ENCODE data around the gene OR6K3. TPM values are rescaled to one million over a fixed set of nuclear protein-coding genes. Genes with fewer than 3 reads are reported as not detected.
A peak's percentile ranks its signal among the peaks of the same experiment; 100 is the strongest.

The OR6K3 gene, protein sequence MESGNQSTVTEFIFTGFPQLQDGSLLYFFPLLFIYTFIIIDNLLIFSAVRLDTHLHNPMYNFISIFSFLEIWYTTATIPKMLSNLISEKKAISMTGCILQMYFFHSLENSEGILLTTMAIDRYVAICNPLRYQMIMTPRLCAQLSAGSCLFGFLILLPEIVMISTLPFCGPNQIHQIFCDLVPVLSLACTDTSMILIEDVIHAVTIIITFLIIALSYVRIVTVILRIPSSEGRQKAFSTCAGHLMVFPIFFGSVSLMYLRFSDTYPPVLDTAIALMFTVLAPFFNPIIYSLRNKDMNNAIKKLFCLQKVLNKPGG
- total RNA-seq (not detected), total RNA-seq (0 reads per million in 2 donors)

DNA sequence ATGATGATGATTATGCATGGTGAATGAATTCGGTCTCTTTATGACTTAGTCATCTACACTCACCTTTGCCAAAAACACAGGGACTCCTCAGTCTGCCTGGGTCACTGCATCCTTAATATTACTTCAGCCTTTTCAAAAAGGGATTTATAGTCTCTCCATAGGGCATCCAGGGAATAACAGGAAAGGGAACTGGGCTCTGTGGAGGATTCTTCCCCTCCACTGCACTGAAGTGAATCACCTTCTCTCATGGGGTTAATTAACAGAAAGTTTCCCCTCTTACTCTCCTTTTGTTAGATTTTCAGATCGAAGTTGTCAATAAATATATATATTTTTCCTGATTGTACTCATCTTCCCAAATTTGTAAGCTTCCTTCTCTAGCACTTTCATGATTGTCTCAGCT, at the start of gene OR6K3:
OR6K3 (minus strand) TSS at position 101 of the 400 bp plus-strand sequence. CDS start 2,605 bp downstream, outside the sequence.
- Mint-ChIP-seq H3K4me3 (no peak within 1 kb of the TSS), H3K36me3 (ENCODE audit: low read depth) (peaks cover 6% of the 10 kb centered on the region), H3K4me1 (no peaks in the 10 kb centered on the region), H3K27ac (no peak within 1 kb of the TSS), H3K27me3 (peaks cover 57% of the 10 kb centered on the region)
- no peak for ATAC-seq
- no peak for DNase-seq
- H3K9me3 ChIP-seq (ENCODE audit: control insufficient read depth, low read length, poor library complexity, severe bottlenecking), result no peaks in the 10 kb centered on the region

DNA sequence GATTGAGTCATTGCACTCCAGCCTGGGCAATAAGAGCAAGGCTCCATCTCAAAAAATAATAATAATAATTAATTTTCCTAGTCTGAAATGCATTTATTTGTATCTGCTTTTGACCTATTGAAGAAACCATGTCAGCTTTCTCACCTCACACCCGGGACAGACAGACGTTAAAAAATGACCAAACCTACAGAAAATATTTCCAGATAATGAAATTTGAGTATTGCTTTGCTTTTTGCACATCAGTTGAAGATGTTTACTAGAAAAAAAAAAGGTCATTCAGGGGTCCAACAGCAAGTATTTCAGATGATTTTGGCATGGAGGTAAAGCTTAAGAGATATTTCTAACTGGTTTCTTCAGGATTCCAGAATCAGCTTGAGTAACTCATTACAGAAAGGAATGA, 33.9 kb upstream of the OR6K3 start, which contains the start of gene OR6K6:
OR6K6 (plus strand) TSS at position 301 of the 400 bp plus-strand sequence. CDS start 168 bp downstream, outside the sequence.
- no peaks in the 10 kb centered on the region for H3K4me1 Mint-ChIP-seq
- no peak within 1 kb of the TSS for H3K27ac Mint-ChIP-seq
- H3K36me3 Mint-ChIP-seq (ENCODE audit: low read depth), result peaks cover 2% of the 10 kb centered on the region
- H3K9me3 ChIP-seq (ENCODE audit: control insufficient read depth, low read length, poor library complexity, severe bottlenecking), result no peaks in the 10 kb centered on the region
- ATAC-seq (no peak), DNase-seq (no peak)
- H3K27me3 Mint-ChIP-seq, result peaks cover 37% of the 10 kb centered on the region
- no peak within 1 kb of the TSS for H3K4me3 Mint-ChIP-seq

DNA sequence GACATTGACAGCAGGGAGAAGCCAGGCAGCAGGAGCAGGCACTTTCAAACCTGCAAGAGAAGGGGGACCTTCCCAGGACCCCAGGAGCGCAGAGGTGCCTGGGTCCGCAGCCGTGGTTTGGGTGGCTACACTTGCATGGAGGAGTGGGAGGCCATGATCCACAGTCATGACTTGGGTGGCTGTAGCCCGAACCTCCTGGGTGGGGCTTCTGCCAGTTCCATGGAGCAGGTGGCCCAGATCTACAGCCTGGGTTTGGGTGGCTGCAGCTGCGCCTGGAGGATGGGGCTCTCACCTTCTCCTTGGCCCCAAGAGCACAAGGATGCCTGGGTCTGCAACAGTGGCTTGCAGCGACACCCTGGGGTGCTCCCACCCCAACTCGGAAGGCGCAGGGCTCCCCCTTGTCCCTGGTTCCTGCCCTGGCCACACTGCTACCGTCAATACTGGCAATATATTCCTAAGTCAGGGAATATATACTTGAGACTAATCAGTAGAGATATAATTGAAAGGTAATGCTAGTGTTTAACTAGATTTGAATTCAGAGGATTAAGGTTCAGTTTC, 31.7 kb upstream of the OR6K3 start:
- ATAC-seq (no peak), DNase-seq (no peak)
- H3K9me3 ChIP-seq (ENCODE audit: control insufficient read depth, low read length, poor library complexity, severe bottlenecking), result no peaks in the 10 kb centered on the region
- peaks cover 26% of the 10 kb centered on the region for H3K27me3 Mint-ChIP-seq
- no peaks in the 10 kb centered on the region for H3K4me1 Mint-ChIP-seq
- H3K36me3 Mint-ChIP-seq (ENCODE audit: low read depth), result peaks cover 2% of the 10 kb centered on the region
- H3K4me3 Mint-ChIP-seq, result no peak overlapping the region
- H3K27ac Mint-ChIP-seq, result no peak overlapping the region

DNA sequence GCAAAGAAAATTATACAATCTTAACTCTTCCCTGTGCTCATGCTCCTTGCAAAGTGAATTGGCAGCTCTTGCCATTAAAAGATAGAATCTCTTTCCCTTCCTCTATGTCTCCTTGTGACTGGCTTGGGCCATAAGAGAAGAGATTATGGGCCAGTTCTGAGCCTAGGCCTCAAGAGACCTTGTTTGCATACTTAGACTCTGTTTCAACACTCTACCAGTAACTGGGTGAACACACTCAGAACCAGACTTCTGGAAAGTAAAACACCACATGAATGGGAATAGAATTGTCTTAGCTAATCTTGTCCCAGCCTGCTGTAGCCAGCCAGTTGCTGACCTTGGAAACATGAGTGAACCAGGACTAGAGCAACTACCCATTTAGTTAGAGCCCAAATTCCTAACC, 15.3 kb upstream of the OR6K3 start:
- Mint-ChIP-seq H3K27ac (no peak overlapping the region), H3K4me3 (no peak overlapping the region), H3K4me1 (peaks cover 2% of the 10 kb centered on the region), H3K27me3 (peaks cover 27% of the 10 kb centered on the region), H3K36me3 (ENCODE audit: low read depth) (peaks cover 6% of the 10 kb centered on the region)
- ATAC-seq (no peak), DNase-seq (no peak)
- H3K9me3 ChIP-seq (ENCODE audit: control insufficient read depth, low read length, poor library complexity, severe bottlenecking), result no peaks in the 10 kb centered on the region

DNA sequence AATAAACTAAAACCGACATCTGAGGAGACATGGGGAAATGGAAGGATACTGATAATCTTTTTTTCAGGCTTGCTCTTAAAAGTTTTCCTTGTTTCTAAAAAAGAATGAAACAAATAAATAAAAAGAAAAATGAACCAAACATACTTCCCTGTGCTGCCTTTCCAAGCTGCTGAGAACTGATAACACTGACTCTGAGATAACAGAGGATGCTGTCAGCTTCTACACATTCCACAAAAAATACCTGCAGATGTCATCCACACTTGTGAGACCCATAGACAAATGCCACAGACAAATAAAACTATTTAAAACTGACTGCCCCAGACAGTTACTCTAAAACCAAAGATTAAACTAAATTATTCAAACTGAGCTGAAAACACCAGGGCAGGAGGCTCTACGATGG, 12.0 kb upstream of the OR6K3 start:
- Mint-ChIP-seq H3K4me3 (no peak overlapping the region), H3K27ac (no peak overlapping the region), H3K36me3 (ENCODE audit: low read depth) (no peaks in the 10 kb centered on the region), H3K27me3 (peaks cover 18% of the 10 kb centered on the region), H3K4me1 (peaks cover 8% of the 10 kb centered on the region)
- ATAC-seq (no peak), DNase-seq (no peak)
- H3K9me3 ChIP-seq (ENCODE audit: control insufficient read depth, low read length, poor library complexity, severe bottlenecking), result no peaks in the 10 kb centered on the region

DNA sequence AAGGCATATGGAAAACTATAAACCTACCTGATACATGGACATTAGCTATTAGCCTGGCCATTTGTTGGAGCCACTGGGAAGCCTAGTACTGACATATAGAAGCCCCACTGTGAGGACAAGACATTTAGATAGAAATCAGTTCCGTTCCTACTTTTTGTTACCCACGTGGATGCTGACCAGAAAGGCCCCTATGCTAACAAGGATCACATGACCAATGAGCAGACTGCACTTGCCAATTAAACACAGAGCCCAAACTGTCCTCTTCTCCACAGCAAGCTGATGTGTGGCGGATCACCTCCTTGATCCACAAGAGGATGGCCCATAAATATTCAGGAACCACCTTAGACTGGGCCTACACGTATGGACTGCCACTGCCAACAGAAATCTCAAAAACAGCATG, 11.2 kb upstream of the OR6K3 start:
- Mint-ChIP-seq H3K4me1 (peaks cover 10% of the 10 kb centered on the region), H3K27me3 (peaks cover 14% of the 10 kb centered on the region), H3K36me3 (ENCODE audit: low read depth) (no peaks in the 10 kb centered on the region), H3K27ac (no peak overlapping the region), H3K4me3 (no peak overlapping the region)
- DNase-seq (no peak), ATAC-seq (no peak)
- H3K9me3 ChIP-seq (ENCODE audit: control insufficient read depth, low read length, poor library complexity, severe bottlenecking), result no peaks in the 10 kb centered on the region

DNA sequence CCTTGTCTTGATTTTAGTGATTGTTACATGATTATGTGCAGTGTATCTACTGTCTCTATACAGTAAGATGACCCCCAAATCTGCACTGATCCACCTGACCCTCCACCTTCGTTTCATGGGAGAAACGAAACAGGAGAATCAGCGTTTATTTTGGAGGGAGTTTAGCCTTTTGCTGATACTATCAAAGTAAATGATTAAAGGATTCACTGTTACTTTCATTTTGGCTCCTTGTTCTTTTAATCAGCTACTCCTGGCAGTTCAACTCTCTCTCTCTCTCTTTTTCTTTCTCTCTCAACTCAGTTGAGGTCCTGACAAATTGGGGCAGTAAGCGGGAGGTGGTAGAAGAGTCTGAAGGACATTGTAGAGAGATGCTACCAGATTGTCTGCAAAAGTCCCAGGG, 9.9 kb upstream of the OR6K3 start:
- no peak for DNase-seq
- no peak overlapping the region for H3K27ac Mint-ChIP-seq
- ATAC-seq, result no peak
- peaks cover 13% of the 10 kb centered on the region for H3K27me3 Mint-ChIP-seq
- no peaks in the 10 kb centered on the region for H3K9me3 ChIP-seq (ENCODE audit: control insufficient read depth, low read length, poor library complexity, severe bottlenecking)
- peaks cover 8% of the 10 kb centered on the region for H3K4me1 Mint-ChIP-seq
- H3K4me3 Mint-ChIP-seq, result no peak overlapping the region
- no peaks in the 10 kb centered on the region for H3K36me3 Mint-ChIP-seq (ENCODE audit: low read depth)

DNA sequence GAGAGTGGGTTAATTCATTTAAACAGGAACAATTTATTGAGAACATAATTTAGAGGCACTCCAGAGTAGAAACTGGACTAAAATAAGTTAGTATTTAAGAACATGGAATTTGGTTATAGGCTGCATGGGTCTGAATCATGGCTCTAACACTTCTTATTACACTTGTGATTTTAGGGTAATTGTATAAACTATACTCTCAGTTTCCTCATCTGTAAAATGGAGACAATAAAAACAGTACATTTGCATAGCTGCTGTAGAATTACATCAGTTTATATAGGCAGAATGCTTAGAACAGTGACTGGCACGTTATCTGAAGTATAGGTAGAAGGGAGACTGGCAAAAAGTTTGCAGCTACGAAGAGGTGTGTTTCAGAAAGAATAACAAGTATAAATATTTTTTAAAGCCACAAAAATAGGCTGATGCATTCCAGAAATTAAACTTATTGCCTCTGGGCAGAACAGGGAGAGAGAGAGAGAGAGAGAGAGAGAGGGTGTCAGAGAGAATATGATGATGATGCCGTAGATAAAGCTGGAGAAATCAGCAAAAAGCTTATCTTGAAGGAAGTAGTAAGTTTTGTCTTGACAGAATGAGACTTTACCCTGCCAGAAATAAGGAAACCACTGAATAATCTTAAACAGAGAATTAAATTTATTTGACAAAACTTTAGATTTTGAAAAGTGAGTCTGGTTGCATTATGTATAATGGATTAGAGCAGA, 8.1 kb upstream of the OR6K3 start:
- DNase-seq (no peak), ATAC-seq (no peak)
- H3K4me1 Mint-ChIP-seq, result peaks cover 8% of the 10 kb centered on the region
- H3K36me3 Mint-ChIP-seq (ENCODE audit: low read depth), result no peaks in the 10 kb centered on the region
- no peak overlapping the region for H3K27ac Mint-ChIP-seq
- H3K27me3 Mint-ChIP-seq, result peaks cover 25% of the 10 kb centered on the region
- H3K4me3 Mint-ChIP-seq, result no peak overlapping the region
- H3K9me3 ChIP-seq (ENCODE audit: control insufficient read depth, low read length, poor library complexity, severe bottlenecking), result no peaks in the 10 kb centered on the region

DNA sequence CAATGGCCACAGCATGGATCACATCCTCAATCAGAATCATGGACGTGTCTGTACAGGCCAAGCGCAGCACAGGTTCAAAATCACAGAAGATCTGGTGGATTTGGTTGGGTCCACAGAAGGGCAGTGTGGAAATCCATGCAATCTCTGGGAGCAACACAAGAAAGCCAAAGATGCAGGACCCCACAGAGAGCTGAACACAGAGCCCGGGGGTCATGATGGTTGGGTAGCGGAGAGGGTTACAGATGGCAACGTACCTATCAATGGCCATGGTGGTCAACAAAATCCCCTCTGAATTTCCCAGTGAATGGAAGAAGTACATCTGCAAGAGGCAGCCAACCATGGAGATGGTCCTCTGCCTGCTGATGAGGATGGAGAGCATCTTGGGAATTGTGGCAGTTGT, 3.9 kb upstream of the OR6K3 start:
- no peak for DNase-seq
- H3K27me3 Mint-ChIP-seq, result peaks cover 46% of the 10 kb centered on the region

DNA sequence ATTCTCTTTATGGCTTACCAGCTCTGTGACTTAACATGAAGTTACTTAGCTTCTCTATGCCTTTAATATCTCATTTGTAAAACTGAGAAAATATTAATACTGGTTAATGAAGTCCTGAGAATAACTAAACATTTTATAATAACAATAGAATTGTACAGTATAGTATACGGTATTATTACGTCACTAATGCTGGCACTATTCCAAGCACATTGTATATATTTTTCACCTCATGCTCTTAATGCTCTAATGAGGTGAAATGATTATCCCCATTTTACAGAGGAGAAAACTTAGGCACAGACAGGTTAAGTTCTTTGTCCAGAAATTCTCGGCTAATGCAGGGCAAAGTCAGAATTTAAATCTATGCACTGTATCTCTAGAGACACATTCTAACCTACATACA, 856 bp downstream of the OR6K3 start:
- H3K36me3 Mint-ChIP-seq (ENCODE audit: low read depth), result peaks cover 6% of the 10 kb centered on the region
- no peaks in the 10 kb centered on the region for H3K4me1 Mint-ChIP-seq
- peaks cover 56% of the 10 kb centered on the region for H3K27me3 Mint-ChIP-seq
- no peaks in the 10 kb centered on the region for H3K9me3 ChIP-seq (ENCODE audit: control insufficient read depth, low read length, poor library complexity, severe bottlenecking)
- no peak overlapping the region for H3K4me3 Mint-ChIP-seq
- ATAC-seq (no peak), DNase-seq (no peak)
- H3K27ac Mint-ChIP-seq, result no peak overlapping the region

More for the DNA sequence above, 3.9 kb upstream of the OR6K3 start:
- Mint-ChIP-seq H3K36me3 (ENCODE audit: low read depth) (peaks cover 2% of the 10 kb centered on the region), H3K27ac (no peak overlapping the region), H3K4me3 (no peak overlapping the region), H3K4me1 (peaks cover 2% of the 10 kb centered on the region)
- no peak for ATAC-seq
- H3K9me3 ChIP-seq (ENCODE audit: control insufficient read depth, low read length, poor library complexity, severe bottlenecking), result no peaks in the 10 kb centered on the region

DNA sequence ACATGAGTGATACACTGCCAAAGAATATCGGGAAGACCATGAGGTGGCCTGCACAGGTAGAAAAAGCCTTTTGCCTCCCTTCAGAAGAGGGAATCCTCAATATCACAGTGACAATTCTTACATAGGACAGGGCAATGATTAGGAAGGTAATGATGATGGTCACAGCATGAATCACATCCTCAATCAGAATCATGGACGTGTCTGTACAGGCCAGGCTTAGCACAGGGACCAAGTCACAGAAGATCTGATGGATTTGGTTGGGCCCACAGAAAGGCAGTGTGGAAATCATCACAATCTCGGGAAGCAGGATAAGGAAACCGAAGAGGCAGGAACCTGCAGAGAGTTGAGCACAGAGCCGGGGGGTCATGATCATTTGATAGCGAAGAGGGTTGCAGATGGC, 3.2 kb downstream of the OR6K3 start:
- Mint-ChIP-seq H3K4me3 (no peak overlapping the region), H3K27ac (no peak overlapping the region), H3K27me3 (peaks cover 53% of the 10 kb centered on the region), H3K36me3 (ENCODE audit: low read depth) (peaks cover 4% of the 10 kb centered on the region), H3K4me1 (no peaks in the 10 kb centered on the region)
- no peaks in the 10 kb centered on the region for H3K9me3 ChIP-seq (ENCODE audit: control insufficient read depth, low read length, poor library complexity, severe bottlenecking)
- no peak for DNase-seq
- ATAC-seq, result no peak

DNA sequence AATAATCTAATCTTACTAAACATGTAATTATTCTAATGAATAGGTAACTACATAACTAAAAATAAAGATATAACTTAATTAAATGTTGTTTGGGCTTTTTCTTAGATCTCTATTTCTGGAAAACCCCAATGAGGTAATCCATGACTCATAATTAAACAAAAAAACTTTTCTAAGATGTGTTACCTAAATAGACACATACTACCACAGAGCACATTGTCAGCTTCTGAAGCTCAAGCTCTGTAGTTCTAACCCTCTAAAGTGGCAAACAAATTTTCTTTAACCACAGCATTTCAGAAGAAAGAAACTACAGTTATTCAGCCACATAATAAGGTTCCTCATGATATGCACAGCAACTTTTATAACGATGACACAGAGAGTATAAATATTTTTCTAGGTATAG, 4.2 kb downstream of the OR6K3 start:
- H3K27me3 Mint-ChIP-seq, result peaks cover 57% of the 10 kb centered on the region
- DNase-seq, result no peak
- no peaks in the 10 kb centered on the region for H3K4me1 Mint-ChIP-seq
- no peak overlapping the region for H3K27ac Mint-ChIP-seq
- ATAC-seq, result peak; percentile 41
- H3K36me3 Mint-ChIP-seq (ENCODE audit: low read depth), result peaks cover 4% of the 10 kb centered on the region
- no peaks in the 10 kb centered on the region for H3K9me3 ChIP-seq (ENCODE audit: control insufficient read depth, low read length, poor library complexity, severe bottlenecking)
- H3K4me3 Mint-ChIP-seq, result no peak overlapping the region

DNA sequence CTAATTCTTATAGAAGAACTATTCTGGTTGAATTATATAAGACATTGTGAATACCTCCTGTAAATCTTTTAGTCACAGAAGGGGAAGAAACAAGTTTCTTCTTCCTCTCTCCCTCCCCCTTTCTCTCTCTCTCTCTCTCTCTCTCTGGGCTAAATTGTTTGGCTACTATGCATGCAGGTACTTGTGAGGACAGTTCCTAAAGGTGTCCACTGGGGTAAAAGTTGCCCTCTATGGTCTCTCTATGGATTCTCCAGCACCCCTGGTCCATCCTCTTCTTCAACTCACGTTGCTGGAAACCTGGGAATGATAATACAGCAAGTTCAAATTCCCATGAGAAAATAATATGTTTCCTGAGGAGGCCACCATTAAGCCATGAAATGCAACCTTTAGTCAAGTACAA, 5.8 kb downstream of the OR6K3 start:
- DNase-seq (no peak), ATAC-seq (no peak)
- H3K4me3 Mint-ChIP-seq, result no peak overlapping the region
- no peaks in the 10 kb centered on the region for H3K9me3 ChIP-seq (ENCODE audit: control insufficient read depth, low read length, poor library complexity, severe bottlenecking)
- peaks cover 4% of the 10 kb centered on the region for H3K36me3 Mint-ChIP-seq (ENCODE audit: low read depth)
- H3K4me1 Mint-ChIP-seq, result no peaks in the 10 kb centered on the region
- H3K27me3 Mint-ChIP-seq, result peaks cover 51% of the 10 kb centered on the region
- H3K27ac Mint-ChIP-seq, result no peak overlapping the region

Data from T-helper 17 cell (primary cell).